Hepatocyte (in vitro differentiated cells): ENCODE measurements around the gene GBP3. TPM values are rescaled to one million over a fixed set of nuclear protein-coding genes. Genes with fewer than 3 reads are reported as not detected.

Experiments used
- DNase-seq: peaks from one replicate; pipeline ENCODE4 v3.0.0-alpha.2; 2016; ENCODE audit warnings: low spot score
- H2AFZ ChIP-seq: fragments of 200-600 bp; sonication (generic); 2 replicates; pipeline ENCODE4 v1.6.0; 2016; ENCODE audit warnings: antibody characterized with exemption, mild to moderate bottlenecking
- H3K27ac ChIP-seq: fragments of 200-600 bp; sonication (generic); 2 replicates; pipeline ENCODE4 v1.5.1; 2016; ENCODE audit warnings: mild to moderate bottlenecking
- H3K27me3 ChIP-seq: fragments of 200-600 bp; sonication (generic); 2 replicates; pipeline ENCODE4 v1.6.1; 2016
- H3K36me3 ChIP-seq: fragments of 200-600 bp; sonication (generic); replicated peaks from 2 replicates; pipeline ENCODE4 v1.5.1; 2016; ENCODE audit warnings: low read depth; ENCODE audit not compliant: insufficient read depth
- H3K4me1 ChIP-seq: fragments of 200-600 bp; sonication (generic); 2 replicates; pipeline ENCODE4 v1.5.1; 2016; ENCODE audit warnings: mild to moderate bottlenecking, moderate library complexity; ENCODE audit not compliant: insufficient read depth
- H3K4me2 ChIP-seq: fragments of 200-600 bp; sonication (generic); 2 replicates; pipeline ENCODE4 v1.6.0; 2016
- H3K4me3 ChIP-seq: fragments of 200-600 bp; sonication (generic); 2 replicates; pipeline ENCODE4 v1.5.1; 2016; ENCODE audit warnings: mild to moderate bottlenecking
- H3K79me2 ChIP-seq: fragments of 200-600 bp; sonication (generic); 2 replicates; pipeline ENCODE4 v1.6.0; 2017; ENCODE audit warnings: mild to moderate bottlenecking
- H3K9me2 ChIP-seq: fragments of 200-600 bp; sonication (generic); replicated peaks from 2 replicates; pipeline ENCODE4 v1.6.0; 2017; ENCODE audit warnings: mild to moderate bottlenecking; ENCODE audit not compliant: insufficient read depth
- H3K9me3 ChIP-seq: fragments of 200-600 bp; sonication (generic); 2 replicates; pipeline ENCODE4 v1.5.1; 2016; ENCODE audit warnings: low read depth, mild to moderate bottlenecking
- H4K20me1 ChIP-seq: fragments of 200-600 bp; sonication (generic); 2 replicates; pipeline ENCODE4 v1.6.0; 2016; ENCODE audit warnings: mild to moderate bottlenecking; ENCODE audit not compliant: insufficient read depth, poor library complexity, severe bottlenecking
- EZH2 ChIP-seq: fragments of 200-600 bp; sonication (generic); IDR thresholded peaks from 2 replicates; pipeline ENCODE4 v1.6.1; 2016; ENCODE audit warnings: antibody characterized with exemption, mild to moderate bottlenecking, borderline replicate concordance
- EZH2phosphoT487 ChIP-seq: fragments of 200-600 bp; sonication (generic); IDR thresholded peaks from one replicate; pipeline ENCODE4 v1.6.1; 2018; ENCODE audit warnings: antibody characterized with exemption, mild to moderate bottlenecking, low read depth, moderate library complexity; ENCODE audit not compliant: unreplicated experiment, severe bottlenecking
- WGBS: methylation state at CpG from one replicate; pipeline ENCODE4 v1.1.6; 2016; ENCODE audit warnings: low lambda C conversion rate; ENCODE audit errors: missing lambda C conversion rate; 5-methylcytosine and 5-hydroxymethylcytosine counted together
- polyA plus RNA-seq: library from polyadenylated mRNA; unstranded; fragments of >200 nt; fragmentation: Nextera tagmentation; extraction: Ambion mirVana; gene quantifications from 2 replicates; pipeline ENCODE4 v1.2.1, GENCODE V29; 2016
- total RNA-seq: library from RNA; depleted of rRNA; stranded (reverse); fragments of >200 nt; gene quantifications from 2 replicates; pipeline ENCODE4 v1.2.3, GENCODE V29; 2014
- TF ChIP-seq, protein P1 (sequence below): fragments of 200-600 bp; sonication (generic); IDR thresholded peaks from 2 replicates; pipeline ENCODE4 v1.5.1; 2016; ENCODE audit warnings: antibody characterized with exemption, mild to moderate bottlenecking; ENCODE audit not compliant: poor library complexity

GBP3 gene
- total and polyA plus RNA-seq, 2 experiments from 2014 or later, result 5.4 to 12.0 TPM

DNA sequence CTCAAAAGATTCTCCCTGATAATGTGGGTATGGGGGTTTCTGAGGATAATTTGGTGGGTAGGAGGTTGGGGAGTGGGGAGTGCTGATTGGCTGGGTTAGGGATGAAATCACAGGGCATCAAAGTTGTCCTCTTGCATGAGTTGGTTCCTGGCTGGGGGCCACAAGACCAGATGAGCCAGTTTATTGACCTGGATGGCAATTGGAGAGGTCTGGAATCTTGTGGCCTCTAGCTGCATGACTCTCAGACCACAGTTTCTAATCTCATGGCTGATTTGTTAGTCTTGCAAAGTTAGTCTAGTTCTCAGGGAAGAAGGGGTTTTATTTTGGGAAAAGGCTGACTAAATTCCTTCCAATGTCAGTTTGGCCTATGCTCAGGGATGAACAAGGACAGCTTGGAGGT lies 45.6 kb upstream of the GBP3 start:
- Histone ChIP-seq H3K36me3 (no peaks in the 10 kb centered on the region), H3K4me3 (no peak overlapping the region), H4K20me1 (no peaks in the 10 kb centered on the region), H2AFZ (no peak overlapping the region), H3K4me2 (no peak overlapping the region), H3K4me1 (peaks cover 6% of the 10 kb centered on the region), H3K27ac (no peak overlapping the region), H3K9me3 (no peaks in the 10 kb centered on the region), H3K9me2 (no peaks in the 10 kb centered on the region), H3K27me3 (no peaks in the 10 kb centered on the region), H3K79me2 (no peaks in the 10 kb centered on the region)
- TF ChIP-seq, protein P1, sequence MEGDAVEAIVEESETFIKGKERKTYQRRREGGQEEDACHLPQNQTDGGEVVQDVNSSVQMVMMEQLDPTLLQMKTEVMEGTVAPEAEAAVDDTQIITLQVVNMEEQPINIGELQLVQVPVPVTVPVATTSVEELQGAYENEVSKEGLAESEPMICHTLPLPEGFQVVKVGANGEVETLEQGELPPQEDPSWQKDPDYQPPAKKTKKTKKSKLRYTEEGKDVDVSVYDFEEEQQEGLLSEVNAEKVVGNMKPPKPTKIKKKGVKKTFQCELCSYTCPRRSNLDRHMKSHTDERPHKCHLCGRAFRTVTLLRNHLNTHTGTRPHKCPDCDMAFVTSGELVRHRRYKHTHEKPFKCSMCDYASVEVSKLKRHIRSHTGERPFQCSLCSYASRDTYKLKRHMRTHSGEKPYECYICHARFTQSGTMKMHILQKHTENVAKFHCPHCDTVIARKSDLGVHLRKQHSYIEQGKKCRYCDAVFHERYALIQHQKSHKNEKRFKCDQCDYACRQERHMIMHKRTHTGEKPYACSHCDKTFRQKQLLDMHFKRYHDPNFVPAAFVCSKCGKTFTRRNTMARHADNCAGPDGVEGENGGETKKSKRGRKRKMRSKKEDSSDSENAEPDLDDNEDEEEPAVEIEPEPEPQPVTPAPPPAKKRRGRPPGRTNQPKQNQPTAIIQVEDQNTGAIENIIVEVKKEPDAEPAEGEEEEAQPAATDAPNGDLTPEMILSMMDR, result no peak
- TF ChIP-seq EZH2 (no peak), EZH2phosphoT487 (no peak)
- no peak for DNase-seq

DNA sequence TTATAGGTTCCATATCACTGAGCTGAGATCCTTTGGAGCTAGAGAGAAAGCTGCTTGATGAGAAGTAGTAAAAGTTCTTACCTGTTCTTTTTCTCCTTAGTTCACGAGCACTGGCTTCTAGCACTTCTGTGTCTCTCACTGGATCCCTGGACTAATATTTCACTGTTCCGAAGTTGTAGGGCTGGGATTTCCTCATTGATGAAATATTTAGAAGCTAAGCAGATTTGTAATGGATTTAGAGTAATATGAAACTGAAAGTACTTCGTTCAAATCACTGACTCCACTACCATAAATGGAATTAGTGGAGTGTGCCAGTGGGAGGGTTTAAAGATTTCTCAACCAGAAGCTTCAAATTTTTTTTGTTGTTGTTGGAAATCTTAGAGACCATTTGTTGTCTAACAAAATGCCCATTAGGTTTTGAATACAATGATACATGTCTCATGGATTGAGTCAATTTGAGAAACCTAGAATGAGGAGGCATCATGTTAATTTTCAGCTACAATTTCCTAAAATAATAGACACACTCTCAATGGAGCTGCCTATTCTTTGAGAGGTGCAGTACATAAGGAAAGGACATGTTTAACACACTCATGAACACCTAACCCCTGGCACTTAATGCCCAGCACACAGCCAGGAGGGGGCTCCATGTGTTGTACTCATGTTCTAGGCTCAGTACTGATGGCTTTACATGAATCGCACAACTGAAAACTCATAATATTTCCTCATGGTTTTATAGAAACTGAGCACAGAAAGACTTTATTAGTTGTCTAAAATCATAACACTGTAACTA lies 42.6 kb upstream of the GBP3 start, which contains the start of gene GBP1:
Gene GBP1 (minus strand): TSS at position 130 of the 790 bp plus-strand sequence. CDS start 1,974 bp downstream, outside the sequence.
- 69% methylated on average over 4 of the region's 4 CpGs for WGBS
- no peaks in the 10 kb centered on the region for H3K36me3 ChIP-seq
- H3K9me2 ChIP-seq, result no peaks in the 10 kb centered on the region
- no peak within 1 kb of the TSS for H2AFZ ChIP-seq
- TF ChIP-seq EZH2phosphoT487, result no peak
- TF ChIP-seq, protein P1, result no peak
- TF ChIP-seq EZH2, result no peak
- H3K27me3 ChIP-seq, result no peaks in the 10 kb centered on the region
- peak within 1 kb of the TSS; percentile 1 for H3K4me3 ChIP-seq
- H4K20me1 ChIP-seq, result no peaks in the 10 kb centered on the region
- H3K27ac ChIP-seq, result peak within 1 kb of the TSS; percentile 69
- peak within 1 kb of the TSS; percentile 59 for H3K4me2 ChIP-seq
- H3K4me1 ChIP-seq, result peaks cover 6% of the 10 kb centered on the region
- H3K9me3 ChIP-seq, result no peaks in the 10 kb centered on the region
- H3K79me2 ChIP-seq, result no peaks in the 10 kb centered on the region
- peak; percentile 40 for DNase-seq

DNA sequence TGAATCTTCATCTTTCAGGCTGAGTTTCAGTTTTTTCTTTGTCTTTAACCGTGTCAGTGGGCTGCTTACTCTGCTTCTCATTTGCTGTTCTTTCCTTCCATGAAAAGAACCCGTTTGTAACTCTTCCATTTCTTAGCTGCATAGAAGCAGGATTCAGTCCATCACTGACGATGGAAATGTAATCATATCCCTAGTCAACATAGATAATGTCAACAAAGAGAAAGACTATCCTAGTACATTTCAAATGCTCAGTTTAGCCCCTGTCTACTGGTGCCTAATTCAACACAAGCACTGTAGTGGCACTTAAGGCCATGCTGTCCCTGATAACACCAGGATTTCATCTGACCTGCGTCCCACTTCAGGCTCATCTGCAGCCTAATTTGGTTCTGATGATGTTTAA lies 42.0 kb upstream of the GBP3 start:
- H3K9me2 ChIP-seq, result no peaks in the 10 kb centered on the region

More for the DNA sequence above, 42.0 kb upstream of the GBP3 start:
- TF ChIP-seq EZH2 (no peak), EZH2phosphoT487 (no peak)
- TF ChIP-seq, protein P1, result no peak
- Histone ChIP-seq H3K4me1 (peaks cover 6% of the 10 kb centered on the region), H2AFZ (no peak overlapping the region), H3K9me3 (no peaks in the 10 kb centered on the region), H3K79me2 (no peaks in the 10 kb centered on the region), H3K27me3 (no peaks in the 10 kb centered on the region), H3K36me3 (no peaks in the 10 kb centered on the region), H3K4me3 (peak overlapping the region; percentile 1), H3K4me2 (peak overlapping the region; percentile 59), H4K20me1 (no peaks in the 10 kb centered on the region), H3K27ac (peak overlapping the region; percentile 69)
- WGBS, result 39% methylated on average over 4 of the region's 4 CpGs
- no peak for DNase-seq
